Measurements from ENCODE around the gene TOM1L2. TPM values are rescaled to one million over a fixed set of nuclear protein-coding genes. Genes with fewer than 3 reads are reported as not detected.

The TOM1L2 gene
- total and polyA plus RNA-seq, 2 of the 4 experiments (the other 2 are of a cell fraction) = 34.4 to 51.7 TPM

- Histone ChIP-seq H4K5ac (ENCODE audit: low read depth, low read length) (no peak overlapping the region), H3K9me3 (ENCODE audit: control insufficient read depth, insufficient read depth, low read length) (no peaks in the 10 kb centered on the region), H3K56ac (ENCODE audit: extremely low read depth, insufficient read depth, low read length) (no peak overlapping the region), H2BK5ac (ENCODE audit: low read depth, low read length, poor library complexity, severe bottlenecking) (no peak overlapping the region), H3K23ac (ENCODE audit: low read depth, low read length) (no peak overlapping the region), H4K91ac (ENCODE audit: insufficient read depth, low read depth, low read length) (no peak overlapping the region), H3K4me1 (ENCODE audit: control insufficient read depth, insufficient read depth, low read length) (peaks cover 36% of the 10 kb centered on the region), H3K36me3 (ENCODE audit: control insufficient read depth, insufficient read depth, low read length) (peaks cover 56% of the 10 kb centered on the region), H2BK120ac (ENCODE audit: low read depth, low read length) (no peak overlapping the region), H3K9ac (ENCODE audit: low read depth, low read length) (no peak overlapping the region), H3K9me1 (ENCODE audit: insufficient read depth, low read length) (peaks cover 23% of the 10 kb centered on the region), H2AK9ac (replicated peaks; ENCODE audit: low read depth, low read length, poor library complexity) (no peak overlapping the region), H2AK5ac (ENCODE audit: low read depth, low read length) (peak overlapping the region; percentile 64; the same call in 1 of the 2 replicates), H3K79me1 (ENCODE audit: low read depth in 1 of 2, low read length in 2 of 2) (peaks cover 24 to 58% of the 10 kb centered on the region in 2 experiments), H4K20me1 (ENCODE audit: insufficient read depth, low read length) (peaks cover 70% of the 10 kb centered on the region), H3K4ac (ENCODE audit: low read depth, low read length) (no peak overlapping the region), H3K27ac (ENCODE audit: insufficient read depth, low read length) (no peak overlapping the region), H3K4me3 (ENCODE audit: insufficient read depth, low read depth, low read length) (no peak overlapping the region), H4K8ac (ENCODE audit: low read depth in 2 of 2, low read length in 2 of 2) (no peak overlapping the region), H2AFZ (replicated peaks; ENCODE audit: low read length, poor library complexity) (no peak overlapping the region), H2BK20ac (ENCODE audit: low read depth, low read length) (no peak overlapping the region), H2BK15ac (ENCODE audit: low read depth, low read length) (no peak overlapping the region), H3K4me2 (ENCODE audit: low read depth, low read length) (no peak overlapping the region), H3K14ac (replicated peaks; ENCODE audit: low read depth, low read length) (no peak overlapping the region), H3K27me3 (ENCODE audit: control insufficient read depth, insufficient read depth, low read length) (no peaks in the 10 kb centered on the region), H3K18ac (ENCODE audit: low read depth, low read length) (no peak overlapping the region)
- TF ChIP-seq MAZ (IDR thresholded peaks at IDR 0.05; ENCODE audit: borderline replicate concordance, low read depth, low read length) (no peak), CEBPB (IDR thresholded peaks at IDR 0.05; ENCODE audit: low read depth, low read length) (peak; percentile 79)
- DNase-seq = peak; percentile 29
- in situ Hi-C loops (cut with MboI; ENCODE audit: low sequenced_read_pairs) (no loop called here), dilution Hi-C loops (cut with HindIII; ENCODE audit: low sequenced_read_pairs, unreplicated experiment) (no loop called here), intact Hi-C loops (cut with micrococcal nuclease) (no loop called here)
- ChIA-PET CTCF (interaction anchor here (0.6 kb wide), 1 partner anchor 231 kb away, joined by 6 read pairs; no protein-coding TSS in a partner anchor), POLR2A (ENCODE audit: unreplicated experiment) (interaction anchor here (0.9 kb wide), 1 partner anchor 118 kb away, joined by 3 read pairs; no protein-coding TSS in a partner anchor)
- no TSS peak for BruUV-seq (replicated peaks)
- WGBS, 2 experiments (ENCODE audit: extremely low coverage in 2 of 2, insufficient read length in 1 of 2) = 100% methylated on average over 1 of the region's 10 CpGs; no CpG with 5 or more reads in 1 of the 2 experiments
- peak; percentile 58 for ATAC-seq (ENCODE audit: low read depth)
Measured at GRCh38 chr17:17818088-17818526, 154.1 kb downstream of the TOM1L2 start.

Data from IMR-90 (cell line).